A673 (cell line): Measurements from ENCODE around the gene ABHD16A. TPM values are rescaled to one million over a fixed set of nuclear protein-coding genes. Genes with fewer than 3 reads are reported as not detected.

Source experiments
- BruUV-seq: library from RNA; stranded (reverse); fragments of 400-500 nt; replicated peaks from 2 replicates; lab custom pipeline; 2021; lab: Mats Ljungman, UMichigan
- CTCF ChIA-PET: fragments of 300-600 bp; sonication (Branson Sonifier 250); formaldehyde crosslinking; loops from one replicate; lab custom pipeline; 2022; ENCODE audit warnings: antibody characterized with exemption; lab: Charles Lee
- POLR2A ChIA-PET: fragments of 300-600 bp; sonication (Branson Sonifier 250); formaldehyde crosslinking; loops from one replicate; lab custom pipeline; 2022; ENCODE audit warnings: antibody characterized with exemption; ENCODE audit not compliant: low non-redundant PET; lab: Charles Lee
- DNase-seq: peaks from one replicate; pipeline ENCODE4 v3.0.0-alpha.2; 2015; ENCODE audit warnings: low spot score
- H3K27ac ChIP-seq: fragments of 200-600 bp; sonication (generic); 2 replicates; pipeline ENCODE4 v1.5.1; 2016; ENCODE audit warnings: mixed run types, low read depth, mild to moderate bottlenecking, mixed read lengths, antibody characterized with exemption, low read length; ENCODE audit not compliant: poor library complexity, severe bottlenecking
- H3K27me3 ChIP-seq: fragments of 200-600 bp; sonication (generic); replicated peaks from 2 replicates; pipeline ENCODE4 v1.6.1; 2017; ENCODE audit warnings: mixed run types, low read depth, mild to moderate bottlenecking, mixed read lengths, antibody characterized with exemption, low read length; ENCODE audit not compliant: insufficient read depth, poor library complexity
- H3K36me3 ChIP-seq: fragments of 200-600 bp; sonication (generic); 2 replicates; pipeline ENCODE4 v1.6.1; 2016; ENCODE audit warnings: mixed run types, mild to moderate bottlenecking, mixed read lengths, antibody characterized with exemption, low read length; ENCODE audit not compliant: insufficient read depth, poor library complexity, severe bottlenecking
- H3K4me1 ChIP-seq: fragments of 200-600 bp; sonication (generic); 2 replicates; pipeline ENCODE4 v1.6.1; 2017; ENCODE audit warnings: mixed run types, mild to moderate bottlenecking, mixed read lengths, antibody characterized with exemption, low read length; ENCODE audit not compliant: insufficient read depth, poor library complexity, severe bottlenecking
- H3K4me3 ChIP-seq: fragments of 200-600 bp; sonication (generic); 2 replicates; pipeline ENCODE4 v1.5.1; 2016; ENCODE audit warnings: low read depth, mixed run types, mild to moderate bottlenecking, mixed read lengths, low read length; ENCODE audit not compliant: poor library complexity, severe bottlenecking
- H3K9me3 ChIP-seq: fragments of 200-600 bp; sonication (generic); 2 replicates; pipeline ENCODE4 v1.6.1; 2016; ENCODE audit warnings: mixed run types, low read depth, mild to moderate bottlenecking, mixed read lengths, antibody characterized with exemption, low read length; ENCODE audit not compliant: poor library complexity, severe bottlenecking
- EZH2 ChIP-seq: fragments of 200-600 bp; sonication (generic); IDR thresholded peaks from 2 replicates; pipeline ENCODE4 v1.6.1; 2017; ENCODE audit warnings: borderline replicate concordance, low read depth, mild to moderate bottlenecking, mixed read lengths, antibody characterized with exemption, low read length; ENCODE audit not compliant: poor library complexity, severe bottlenecking
- intact Hi-C: fragments of 100-400 bp; cut with micrococcal nuclease; formaldehyde crosslinking; loops from one replicate; pipeline ENCODE4 v1.10.0; 2022; ENCODE audit not compliant: unreplicated experiment
- total RNA-seq: library from RNA; stranded (reverse); gene quantifications from 2 replicates; pipeline ENCODE4 v1.2.3, GENCODE V29; 2021
- TF ChIP-seq, protein P1 (sequence below): fragments of 300-800, 200-600 bp; sonication (generic); conservative IDR thresholded peaks from 2 replicates; pipeline ENCODE4 v1.5.1; 2017; ENCODE audit warnings: low read depth, mild to moderate bottlenecking, antibody characterized with exemption, low read length, moderate library complexity, mixed read lengths

Gene ABHD16A
- total RNA-seq, 1 experiment from 2014 or later, result 45.6 TPM

DNA sequence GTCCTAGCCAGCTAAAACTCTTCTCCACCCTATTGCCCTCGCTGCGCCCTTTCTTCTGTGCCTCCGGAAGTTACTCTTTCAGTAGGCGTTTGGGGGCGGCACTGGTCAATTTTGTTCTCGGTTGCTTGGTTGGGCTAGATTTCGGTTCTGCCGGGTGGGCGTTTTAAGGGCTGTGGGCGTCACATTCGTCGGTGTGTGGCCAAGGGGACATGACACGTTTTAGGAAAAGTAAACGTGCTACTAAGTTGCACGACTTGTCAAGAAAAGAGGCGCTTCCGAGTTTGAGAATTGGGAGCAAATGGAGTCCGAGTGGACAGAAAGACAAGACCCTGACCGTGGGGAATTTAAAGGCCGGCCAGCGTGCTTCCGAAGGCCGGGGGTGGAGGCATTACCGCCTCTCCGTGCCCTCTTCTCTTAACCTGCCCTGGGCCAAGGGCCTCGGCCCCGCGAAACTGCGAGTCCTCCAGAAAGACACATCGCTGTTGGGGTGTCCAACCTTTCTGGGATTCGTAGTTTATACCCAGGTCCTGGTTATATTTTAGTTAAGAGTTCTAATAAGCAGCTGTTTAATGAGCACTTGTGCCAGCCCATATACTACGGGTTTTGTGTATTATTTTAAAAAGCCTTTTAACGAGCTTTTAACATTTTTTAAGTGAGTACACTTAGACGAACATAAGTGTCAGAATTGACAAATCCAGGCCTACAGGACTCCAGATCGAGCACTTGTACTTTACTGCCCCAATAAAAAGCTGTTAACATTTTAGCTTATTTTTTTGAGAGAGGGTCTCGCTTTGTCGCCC is 50.0 kb downstream of the ABHD16A start:
- peak; percentile 95 for DNase-seq
- H3K36me3 ChIP-seq, result peaks cover 19% of the 10 kb centered on the region
- H3K27me3 ChIP-seq, result no peaks in the 10 kb centered on the region
- BruUV-seq, result TSS peak; percentile 95
- POLR2A ChIA-PET, result interaction anchor here (0.6 to 1.0 kb wide), 3 partner anchors 11 to 194 kb away, joined by 3 to 5 read pairs (median 4); partner anchors contain the start of gene HSPA1B
- H3K9me3 ChIP-seq, result no peaks in the 10 kb centered on the region
- intact Hi-C loops, result loop anchor here (10.0 kb wide), 1 partner anchor 108 kb away; the partner anchor contains the start of genes ATP6V1G2, DDX39B and NFKBIL1
- H3K27ac ChIP-seq, result peak overlapping the region; percentile 97
- H3K4me3 ChIP-seq, result peak overlapping the region; percentile 63
- CTCF ChIA-PET, result interaction anchor here (1.2 kb wide), 1 partner anchor 8 kb away, joined by 5 read pairs; the partner anchor contains the start of gene C6orf47
- peaks cover 14% of the 10 kb centered on the region for H3K4me1 ChIP-seq
- TF ChIP-seq, protein P1, sequence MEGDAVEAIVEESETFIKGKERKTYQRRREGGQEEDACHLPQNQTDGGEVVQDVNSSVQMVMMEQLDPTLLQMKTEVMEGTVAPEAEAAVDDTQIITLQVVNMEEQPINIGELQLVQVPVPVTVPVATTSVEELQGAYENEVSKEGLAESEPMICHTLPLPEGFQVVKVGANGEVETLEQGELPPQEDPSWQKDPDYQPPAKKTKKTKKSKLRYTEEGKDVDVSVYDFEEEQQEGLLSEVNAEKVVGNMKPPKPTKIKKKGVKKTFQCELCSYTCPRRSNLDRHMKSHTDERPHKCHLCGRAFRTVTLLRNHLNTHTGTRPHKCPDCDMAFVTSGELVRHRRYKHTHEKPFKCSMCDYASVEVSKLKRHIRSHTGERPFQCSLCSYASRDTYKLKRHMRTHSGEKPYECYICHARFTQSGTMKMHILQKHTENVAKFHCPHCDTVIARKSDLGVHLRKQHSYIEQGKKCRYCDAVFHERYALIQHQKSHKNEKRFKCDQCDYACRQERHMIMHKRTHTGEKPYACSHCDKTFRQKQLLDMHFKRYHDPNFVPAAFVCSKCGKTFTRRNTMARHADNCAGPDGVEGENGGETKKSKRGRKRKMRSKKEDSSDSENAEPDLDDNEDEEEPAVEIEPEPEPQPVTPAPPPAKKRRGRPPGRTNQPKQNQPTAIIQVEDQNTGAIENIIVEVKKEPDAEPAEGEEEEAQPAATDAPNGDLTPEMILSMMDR, result peak; percentile 30; the same call in 1 of the 2 replicates
- no peak for TF ChIP-seq EZH2

DNA sequence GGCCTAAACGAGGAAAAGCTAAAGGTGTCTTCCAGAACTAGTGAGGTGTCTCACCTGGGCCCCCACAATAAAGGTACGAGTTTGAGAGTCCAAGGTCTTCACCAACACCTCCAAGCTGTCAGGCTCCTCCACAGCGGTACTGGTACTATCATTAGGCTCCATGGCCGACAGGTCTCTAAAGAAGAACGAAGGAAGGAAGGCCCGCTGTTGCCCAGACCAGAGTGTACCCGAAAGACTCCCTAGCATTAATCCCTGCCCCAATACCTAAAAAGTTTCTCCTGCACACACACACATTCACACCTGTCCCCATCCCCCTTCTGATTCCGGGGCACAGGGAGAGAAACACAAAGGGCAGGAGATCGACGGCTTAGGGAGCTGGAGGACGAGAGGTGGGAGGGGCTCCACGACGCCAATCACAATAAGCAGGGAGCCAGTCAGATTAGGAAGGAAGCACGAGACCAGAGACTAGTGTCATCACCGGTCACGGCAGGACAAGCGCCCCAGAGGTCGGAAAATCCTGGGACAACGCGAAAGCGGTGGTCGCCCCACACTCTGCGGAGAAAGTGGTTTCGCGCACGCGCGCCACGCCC is 51.4 kb downstream of the ABHD16A start:
- CTCF ChIA-PET, result interaction anchor here (0.6 to 1.2 kb wide), 2 partner anchors 9 to 30 kb away, joined by 3 to 5 read pairs; partner anchors contain the start of gene C6orf47
- Histone ChIP-seq H3K4me1 (peaks cover 8% of the 10 kb centered on the region), H3K9me3 (no peaks in the 10 kb centered on the region), H3K4me3 (peak overlapping the region; percentile 63), H3K27me3 (no peaks in the 10 kb centered on the region), H3K36me3 (peaks cover 31% of the 10 kb centered on the region), H3K27ac (peak overlapping the region; percentile 97)
- TSS peak; percentile 58 for BruUV-seq
- intact Hi-C loops, result loop anchor here (10.0 kb wide), 1 partner anchor 107 kb away; the partner anchor contains the start of genes ATP6V1G2, DDX39B and NFKBIL1
- POLR2A ChIA-PET, result interaction anchor here (0.7 to 1.0 kb wide), 2 partner anchors 12 to 176 kb away, joined by 3 to 4 read pairs; partner anchors contain the start of gene HSPA1B
- no peak for TF ChIP-seq EZH2
- TF ChIP-seq, protein P1, result no peak
- peak; percentile 77 for DNase-seq

DNA sequence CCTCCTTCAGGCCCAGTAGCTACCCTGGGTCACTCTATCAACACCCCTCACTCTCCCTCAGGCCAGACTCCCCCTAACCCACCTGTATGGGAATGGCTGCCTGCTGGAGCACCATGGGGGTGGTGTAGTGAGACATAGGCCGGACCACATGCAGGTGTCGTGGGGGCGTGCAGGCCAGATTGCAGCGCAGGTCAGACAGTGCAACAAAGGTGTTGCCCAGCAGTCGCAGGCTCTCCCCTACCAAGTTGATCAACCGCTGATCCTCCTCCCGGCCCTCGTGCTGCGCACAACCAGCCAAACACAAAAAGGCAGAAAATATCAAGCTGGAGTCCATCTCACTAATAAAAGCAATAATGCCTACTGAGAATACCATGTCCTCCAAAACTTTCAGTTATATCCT is 57.8 kb downstream of the ABHD16A start:
- H3K27ac ChIP-seq, result no peak overlapping the region
- ChIA-PET CTCF (no interaction called here), POLR2A (interaction anchor here (0.7 kb wide), 1 partner anchor 63 kb away, joined by 3 read pairs; no protein-coding TSS in a partner anchor)
- BruUV-seq, result no TSS peak
- TF ChIP-seq, protein P1, result no peak
- TF ChIP-seq EZH2, result no peak
- no peaks in the 10 kb centered on the region for H3K9me3 ChIP-seq
- no peak overlapping the region for H3K4me3 ChIP-seq
- H3K36me3 ChIP-seq, result peaks cover 83% of the 10 kb centered on the region
- no peak for DNase-seq
- H3K27me3 ChIP-seq, result no peaks in the 10 kb centered on the region
- intact Hi-C loops, result no loop called here
- no peaks in the 10 kb centered on the region for H3K4me1 ChIP-seq
